Stimulated activated CD8-positive, alpha-beta memory T cell treated with anti-CD3 and anti-CD28 coated beads, Interleukin-4, amount 100 ng/mL, for 24 hours (primary cell): ENCODE data around the gene ACADM.
"Not testable (repeated sequence)": the region's sequence is repeated elsewhere in the genome, so short reads cannot be mapped to it uniquely, and the experiment has no call there.

Source experiments
- DNase-seq: peaks from one replicate; pipeline ENCODE4 v3.0.0-alpha.2; 2020; ENCODE audit warnings: low read depth

The ACADM gene

DNA sequence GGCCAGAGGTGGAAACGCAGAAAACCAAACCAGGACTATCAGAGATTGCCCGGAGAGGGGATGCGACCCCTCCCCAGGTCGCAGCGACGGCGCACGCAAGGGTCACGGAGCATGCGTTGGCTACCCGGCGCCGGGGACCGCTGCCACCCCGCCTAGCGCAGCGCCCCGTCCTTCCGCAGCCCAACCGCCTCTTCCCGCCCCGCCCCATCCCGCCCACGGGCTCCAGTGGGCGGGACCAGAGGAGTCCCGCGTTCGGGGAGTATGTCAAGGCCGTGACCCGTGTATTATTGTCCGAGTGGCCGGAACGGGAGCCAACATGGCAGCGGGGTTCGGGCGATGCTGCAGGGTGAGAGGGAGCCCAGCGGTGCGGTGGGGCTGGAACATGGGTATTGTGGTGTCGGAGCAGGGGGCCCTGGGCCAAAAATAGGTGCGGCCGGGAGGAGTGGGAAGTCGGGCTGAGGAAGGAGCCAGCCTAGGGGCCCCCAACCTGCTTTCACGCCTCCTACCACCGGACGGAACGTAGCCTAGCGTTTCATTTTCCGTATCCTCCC, at the start of gene ACADM:
Gene ACADM, plus strand, starts transcription at position 238 of the 551 bp plus-strand sequence. Its CDS starts 79 bp downstream, at position 317.
- peak; percentile 83 for DNase-seq

- DNase-seq, result no peak
Observed at GRCh38 chr1:75677443-75677842, 47.1 kb upstream of the ACADM start.

DNA sequence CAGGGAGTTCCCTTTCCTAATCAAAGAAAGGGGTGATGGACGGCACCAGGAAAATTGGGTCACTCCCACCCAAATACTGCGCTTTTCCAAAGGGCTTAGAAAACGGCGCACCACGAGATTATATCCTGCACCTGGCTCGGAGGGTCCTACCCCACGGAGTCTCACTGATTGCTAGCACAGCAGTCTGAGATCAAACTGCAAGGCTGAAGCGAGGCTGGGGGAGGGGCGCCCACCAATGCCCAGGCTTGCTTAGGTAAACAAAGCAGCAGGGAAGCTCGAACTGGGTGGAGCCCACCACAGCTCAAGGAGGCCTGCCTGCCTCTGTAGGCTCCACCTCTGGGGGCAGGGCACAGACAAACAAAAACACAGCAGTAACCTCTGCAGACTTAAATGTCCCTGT, 46.5 kb upstream of the ACADM start:
- not testable (repeated sequence) for DNase-seq

GRCh38 chr1:75690547-75690946, 34.0 kb upstream of the ACADM start:
- no peak for DNase-seq

DNA sequence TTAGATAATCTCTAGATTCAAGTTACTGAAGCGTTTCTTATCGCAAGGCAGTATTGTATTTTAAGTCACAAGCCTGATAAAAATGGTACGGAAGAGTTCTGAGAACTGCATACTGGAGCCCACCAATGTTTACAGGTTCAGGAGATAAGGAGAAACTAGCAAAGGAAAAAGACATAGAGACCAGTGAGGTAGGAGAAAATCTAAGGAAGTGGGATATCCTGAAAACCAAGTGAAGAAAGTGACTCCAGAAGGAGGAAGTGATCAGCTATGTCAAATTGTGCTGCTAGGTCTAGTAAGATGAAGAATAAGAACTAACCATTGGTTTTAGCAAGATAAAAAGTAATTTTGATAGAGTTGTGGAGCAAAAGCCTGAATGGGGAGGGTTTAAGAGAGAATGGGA, 31.0 kb upstream of the ACADM start:
- DNase-seq, result no peak

GRCh38 chr1:75696000-75696399, 28.5 kb upstream of the ACADM start:
- DNase-seq, result no peak

DNA sequence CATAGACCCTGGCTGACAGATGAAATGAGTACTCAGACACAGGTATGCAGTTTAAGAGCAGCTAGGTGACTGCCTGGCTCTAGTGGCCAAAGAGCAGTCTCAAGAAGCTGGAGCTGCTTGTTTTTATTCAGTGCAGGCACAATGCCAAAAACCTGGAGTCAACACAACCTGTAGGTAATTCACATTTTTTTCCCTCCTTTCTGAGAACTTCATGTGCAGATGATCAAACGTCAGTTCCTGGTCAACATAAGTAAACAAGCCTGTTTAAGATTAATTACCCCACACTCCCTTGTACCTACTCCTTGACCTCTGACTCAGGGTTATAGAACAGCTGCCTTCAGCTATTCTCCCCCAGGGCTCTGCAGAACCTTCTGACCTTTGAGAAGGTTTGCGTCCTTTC, 17.3 kb upstream of the ACADM start:
- no peak for DNase-seq

DNA sequence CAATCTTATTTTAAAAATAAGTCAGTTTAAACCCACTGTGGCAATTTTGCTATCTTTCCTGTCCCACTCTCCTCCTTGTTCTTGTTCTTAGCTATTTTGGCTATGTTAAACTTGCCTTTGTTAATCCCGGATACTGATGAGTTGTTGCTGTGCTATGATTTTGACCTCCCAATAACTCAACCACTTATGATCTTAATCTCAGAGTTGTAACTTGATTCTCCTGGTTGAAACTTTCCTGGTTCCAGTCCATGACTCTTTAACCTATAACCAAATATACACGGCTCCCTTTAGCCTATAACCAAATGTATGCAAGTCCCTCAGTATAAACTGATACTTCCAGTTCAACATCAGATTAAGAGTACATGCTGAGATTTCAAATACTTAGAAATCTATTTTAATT, 15.6 kb upstream of the ACADM start:
- no peak for DNase-seq

DNA sequence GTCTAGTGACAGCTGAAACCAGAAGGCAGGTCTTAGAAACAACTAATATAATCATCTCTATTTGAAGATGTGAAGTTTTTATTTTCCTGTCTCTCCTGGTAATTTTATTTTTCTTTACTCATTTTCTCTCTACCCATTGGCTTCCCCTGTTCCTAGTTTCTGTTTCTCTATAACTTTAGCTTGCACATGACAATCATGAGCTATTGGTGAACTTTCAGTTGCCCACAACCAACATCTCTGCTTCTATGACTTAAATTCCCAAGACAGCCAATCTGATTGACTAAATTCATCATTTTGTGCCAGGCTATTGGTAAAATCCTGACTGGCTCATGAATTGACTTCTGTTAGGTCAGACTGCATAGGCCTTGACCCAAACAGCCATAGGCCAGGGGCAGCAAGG, 13.7 kb upstream of the ACADM start:
- DNase-seq, result no peak

DNA sequence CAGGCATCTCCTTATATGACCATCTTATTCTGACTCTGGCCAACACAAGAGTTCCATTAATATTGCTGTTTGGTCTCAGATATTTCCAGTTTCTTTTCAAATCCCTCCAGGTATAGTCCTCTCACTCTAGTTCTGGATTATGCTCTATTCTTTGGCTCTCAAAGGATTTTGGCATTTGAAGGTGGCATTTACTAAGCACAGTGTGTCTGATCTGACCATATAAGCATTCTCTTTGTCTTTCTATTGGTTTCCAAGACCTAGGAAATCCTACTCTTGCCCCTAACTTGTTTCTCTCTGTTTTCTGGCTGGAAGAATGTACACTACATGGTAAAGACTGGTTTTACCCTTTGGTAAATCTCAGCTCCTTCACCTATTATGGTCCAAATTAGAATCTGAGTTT, 12.7 kb upstream of the ACADM start:
- no peak for DNase-seq

- no peak for DNase-seq
Observed at GRCh38 chr1:75712306-75712705, 12.2 kb upstream of the ACADM start.

DNA sequence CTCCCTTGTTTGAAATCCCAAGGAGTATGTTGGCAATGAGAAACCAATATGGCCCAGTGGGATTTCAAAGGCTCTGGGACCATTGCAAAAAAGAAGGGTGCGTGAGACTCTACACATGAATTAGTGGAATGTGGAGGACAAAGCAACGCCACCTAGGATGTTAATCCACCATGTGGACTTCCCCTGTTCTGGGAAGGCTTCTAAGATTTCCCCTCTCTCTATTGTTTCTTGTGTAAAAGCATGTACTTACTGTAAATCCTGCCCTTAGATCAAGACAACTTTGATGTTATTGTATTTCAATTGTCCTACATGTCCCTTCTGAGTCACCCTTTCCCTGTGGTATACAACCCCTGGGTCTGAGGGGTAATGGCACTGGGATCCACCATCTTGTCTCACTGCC, 4.7 kb upstream of the ACADM start:
- DNase-seq, result no peak

DNA sequence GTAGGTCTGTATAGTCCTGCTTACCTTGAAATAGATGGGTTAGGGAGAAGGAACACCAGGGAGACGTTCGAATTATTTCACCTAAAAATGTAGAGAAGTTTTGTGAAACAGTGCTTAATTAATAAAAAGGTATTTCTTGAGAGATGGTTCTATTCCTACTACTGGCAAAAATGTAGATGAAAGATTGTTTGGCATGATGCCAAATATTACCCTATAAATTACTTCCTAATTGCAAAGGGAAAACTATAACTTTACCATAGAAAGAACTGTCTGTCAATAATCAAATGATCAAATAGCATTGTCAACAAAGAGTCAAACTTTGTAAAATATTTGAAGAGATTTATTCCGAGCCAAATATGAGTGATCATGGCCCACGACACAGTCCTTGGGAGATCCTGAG, 4.2 kb upstream of the ACADM start:
- DNase-seq, result no peak

DNA sequence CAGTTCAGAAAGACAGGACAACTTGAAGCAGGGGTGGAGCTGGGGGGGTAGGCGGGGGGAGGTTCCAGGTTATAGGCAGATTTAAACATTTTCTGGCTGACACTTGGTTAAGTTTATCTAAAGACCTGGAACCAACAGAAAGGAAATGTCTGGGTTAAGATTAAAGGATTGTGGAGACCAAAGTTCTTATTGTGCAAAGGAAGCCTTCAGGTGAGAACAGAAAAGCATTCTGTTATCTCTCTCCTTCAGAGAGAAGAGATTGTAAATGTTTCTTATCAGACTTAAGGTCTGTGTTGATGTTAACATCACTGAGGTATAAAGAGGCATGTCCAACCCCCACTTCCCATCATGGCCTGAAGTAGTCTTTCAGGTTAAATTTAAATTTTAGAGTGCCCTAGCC, 3.7 kb upstream of the ACADM start:
- no peak for DNase-seq

- not testable (repeated sequence) for DNase-seq
Observed at GRCh38 chr1:75722246-75722645, 2.3 kb upstream of the ACADM start.

DNA sequence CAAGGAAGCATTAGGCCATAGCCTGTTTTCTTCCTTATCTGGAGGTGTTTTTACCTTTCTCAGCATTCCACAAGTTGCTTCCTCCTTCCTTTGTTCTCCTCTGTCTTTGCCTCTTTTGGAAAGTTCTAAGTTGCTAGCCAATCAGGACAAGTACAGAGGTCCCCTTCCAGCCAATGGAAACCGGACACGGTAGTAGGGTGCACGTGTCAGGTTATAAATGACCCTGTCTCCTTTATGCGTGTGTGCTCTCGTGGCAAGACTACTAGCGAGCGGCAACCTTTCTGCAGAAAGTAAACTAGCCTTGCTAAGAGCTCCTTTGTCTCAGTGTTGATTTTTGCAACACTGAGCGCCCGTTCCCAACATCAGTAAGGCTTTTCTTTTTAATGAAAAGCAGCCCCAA, 1.5 kb upstream of the ACADM start:
- no peak for DNase-seq

DNA sequence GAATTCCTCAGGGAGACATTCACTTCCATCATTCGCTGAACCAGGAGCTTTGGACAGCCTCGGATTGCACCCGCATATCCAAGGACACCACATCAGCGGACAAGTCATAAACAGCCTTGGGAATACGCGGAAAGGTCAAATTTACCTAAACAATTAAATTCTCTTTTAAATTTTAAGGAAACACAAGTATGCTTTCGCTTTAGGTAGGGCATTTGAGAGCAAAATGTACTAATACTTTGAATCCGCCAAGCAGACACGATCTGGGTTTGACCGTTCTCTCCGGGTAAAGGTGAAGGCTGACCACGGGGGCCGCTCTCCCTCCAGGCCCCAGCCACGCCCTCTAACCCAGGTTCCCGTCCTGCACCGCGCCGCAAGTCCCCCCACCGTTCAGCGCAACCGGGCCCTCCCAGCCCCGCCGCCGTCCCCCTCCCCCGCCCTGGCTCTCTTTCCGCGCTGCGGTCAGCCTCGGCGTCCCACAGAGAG, 479 bp upstream of the ACADM start:
- peak; percentile 72 for DNase-seq

- no peak for DNase-seq
Observed at GRCh38 chr1:75725266-75725665, 757 bp downstream of the ACADM start.

DNA sequence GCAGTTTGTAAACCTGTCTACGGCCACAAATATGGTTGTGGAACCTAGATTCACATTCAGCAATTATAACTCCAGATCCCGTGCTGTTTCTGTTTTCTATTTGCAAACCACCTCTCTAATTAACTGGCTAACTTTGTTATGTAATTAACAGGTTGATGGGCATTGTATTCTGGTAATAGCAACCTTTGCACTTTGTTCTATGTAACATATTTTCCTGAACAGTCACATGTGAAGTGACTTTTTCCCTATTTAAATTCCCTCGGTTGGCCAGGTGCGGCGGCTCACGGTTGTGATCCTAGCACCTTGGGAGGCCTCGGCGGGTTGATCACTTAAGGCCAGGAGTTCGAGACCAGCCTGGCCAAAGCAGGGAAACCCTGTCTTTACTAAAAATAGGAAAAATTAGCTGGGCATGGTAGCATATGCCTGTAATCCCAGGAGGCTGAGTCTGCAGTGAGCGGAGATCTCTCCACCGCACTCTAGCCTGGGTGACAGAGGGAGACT, 1.4 kb downstream of the ACADM start:
- no peak for DNase-seq

GRCh38 chr1:75727571-75727970, 3.1 kb downstream of the ACADM start:
- DNase-seq, result no peak

DNA sequence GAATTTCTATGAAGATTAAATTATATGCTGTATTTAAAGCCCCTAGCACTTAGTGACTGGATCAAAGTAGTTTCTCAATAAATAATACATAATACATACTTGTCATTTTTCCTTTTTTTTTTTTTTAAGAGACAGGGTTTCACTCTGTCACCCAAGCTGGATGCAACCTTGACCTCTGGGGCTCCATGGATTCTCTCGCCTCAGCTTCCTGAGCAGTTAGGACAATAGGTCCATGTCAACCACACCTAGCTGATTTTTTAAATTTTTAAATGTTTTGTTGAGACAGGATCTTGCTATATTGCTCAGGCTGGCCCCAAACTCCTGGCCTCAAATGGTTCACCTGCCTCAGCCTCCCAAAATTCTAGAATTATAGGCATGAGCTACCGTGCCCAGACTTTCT, 5.9 kb downstream of the ACADM start:
- no peak for DNase-seq

DNA sequence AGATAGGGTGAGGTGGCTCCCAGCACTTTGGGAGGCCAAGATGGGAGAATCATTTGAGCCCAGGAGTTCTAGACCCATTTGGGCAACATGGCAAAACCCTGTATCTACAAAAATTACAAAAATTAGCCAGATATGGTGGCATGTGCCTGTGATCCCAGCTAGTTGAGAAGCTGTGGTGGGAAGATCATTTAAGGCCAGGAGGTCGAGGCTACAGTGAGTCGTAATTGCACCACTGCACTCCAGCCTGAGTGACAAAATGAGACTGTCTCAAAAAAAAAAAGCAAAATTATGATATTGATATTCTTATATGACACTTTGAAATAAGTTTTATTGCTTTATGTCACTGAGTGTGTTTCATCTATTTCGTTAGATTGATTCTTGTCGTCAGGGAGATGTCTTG, 7.4 kb downstream of the ACADM start:
- no peak for DNase-seq

DNA sequence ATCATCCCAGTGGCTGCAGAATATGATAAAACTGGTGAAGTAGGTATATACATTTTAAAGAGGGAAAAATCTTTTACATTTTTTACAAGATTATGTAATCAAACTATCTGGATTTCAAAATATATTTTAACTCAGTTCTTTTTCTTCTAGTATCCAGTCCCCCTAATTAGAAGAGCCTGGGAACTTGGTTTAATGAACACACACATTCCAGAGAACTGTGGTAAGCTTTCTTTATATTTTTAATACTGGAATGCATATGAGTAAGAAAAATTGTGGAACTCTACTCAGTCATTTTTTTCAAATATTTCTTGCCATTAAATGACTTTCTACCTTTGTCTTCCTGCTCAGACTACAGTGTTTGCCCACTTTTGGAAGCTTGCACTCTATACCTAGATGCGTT, 8.2 kb downstream of the ACADM start:
- DNase-seq, result no peak

GRCh38 chr1:75733661-75734060, 9.2 kb downstream of the ACADM start:
- no peak for DNase-seq

DNA sequence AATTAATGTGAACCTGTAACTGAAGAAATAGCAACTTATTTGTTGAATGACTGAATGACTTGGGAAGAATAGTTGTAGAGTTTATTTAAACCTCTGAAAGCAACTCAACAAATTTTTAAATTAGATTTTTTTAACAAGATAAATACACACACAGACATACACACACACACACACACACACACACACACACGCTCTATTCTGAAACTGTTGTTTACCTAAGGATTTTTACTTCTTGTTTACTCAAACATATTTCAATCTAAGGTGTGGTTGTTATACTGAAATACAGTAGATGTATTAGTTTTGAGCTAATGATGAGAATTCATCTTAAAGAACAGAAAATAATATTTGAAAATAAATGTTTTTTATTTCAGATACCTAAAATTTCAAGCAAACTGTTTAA, 11.5 kb downstream of the ACADM start:
- no peak for DNase-seq
